PC-3 (cell line): ENCODE data around the gene ACVR1. TPM values are rescaled to one million over a fixed set of nuclear protein-coding genes. Genes with fewer than 3 reads are reported as not detected.

Source experiments
- ATAC-seq: fragments of 200-7000 bp; cut with Tn5 transposase; 2 replicates; pipeline ENCODE4 v1.9.1; 2020; ENCODE audit warnings: mild to moderate bottlenecking, moderate library complexity
- BruUV-seq: library from RNA; stranded (reverse); fragments of 400-500 nt; replicated peaks from 2 replicates; lab custom pipeline; 2021; lab: Mats Ljungman, UMichigan
- CTCF ChIA-PET: fragments of 300-600 bp; sonication (Branson Sonifier 250); formaldehyde crosslinking; loops from one replicate; lab custom pipeline; 2022; ENCODE audit warnings: antibody characterized with exemption; lab: Charles Lee
- POLR2A ChIA-PET: fragments of 300-600 bp; sonication (Branson Sonifier 250); formaldehyde crosslinking; loops from one replicate; lab custom pipeline; 2022; ENCODE audit warnings: antibody characterized with exemption; ENCODE audit not compliant: unreplicated experiment; lab: Charles Lee
- DNase-seq: peaks from one replicate; pipeline ENCODE4 v3.0.0-alpha.2; 2015
- H2AFZ ChIP-seq: fragments of 300-600 bp; sonication (generic); 2 replicates; pipeline ENCODE4 v1.6.0; 2016; ENCODE audit warnings: antibody characterized with exemption, low read length
- H3F3A ChIP-seq: fragments of 300-600 bp; sonication (generic); one replicate; pipeline ENCODE4 v1.6.0; 2017; ENCODE audit warnings: antibody characterized with exemption, low read length, control low read depth, mild to moderate bottlenecking; ENCODE audit not compliant: unreplicated experiment
- H3K27ac ChIP-seq: fragments of 300-600 bp; sonication (generic); 2 replicates; pipeline ENCODE4 v1.5.1; 2016; ENCODE audit warnings: mild to moderate bottlenecking, low read length
- H3K27me3 ChIP-seq: fragments of 300-600 bp; sonication (generic); 2 replicates; pipeline ENCODE4 v1.6.1; 2016; ENCODE audit warnings: low read length, mixed read lengths
- H3K36me3 ChIP-seq: fragments of 300-600 bp; sonication (generic); 2 replicates; pipeline ENCODE4 v1.6.1; 2016; ENCODE audit warnings: low read depth, mixed run types, low read length, mixed read lengths
- H3K4me1 ChIP-seq: fragments of 300-600 bp; sonication (generic); 2 replicates; pipeline ENCODE4 v1.5.1; 2016; ENCODE audit warnings: low read length; ENCODE audit not compliant: insufficient read depth
- H3K4me2 ChIP-seq: fragments of 300-600 bp; sonication (generic); 2 replicates; pipeline ENCODE4 v1.6.0; 2016; ENCODE audit warnings: low read length
- H3K4me3 ChIP-seq: fragments of 300-600 bp; sonication (generic); 2 replicates; pipeline ENCODE4 v1.5.1; 2016; ENCODE audit warnings: mild to moderate bottlenecking, low read length, mixed read lengths
- H3K79me2 ChIP-seq: fragments of 300-600 bp; sonication (generic); 2 replicates; pipeline ENCODE4 v1.6.1; 2017; ENCODE audit warnings: low read length, mixed read lengths
- H3K9ac ChIP-seq: fragments of 300-600 bp; sonication (generic); 2 replicates; pipeline ENCODE4 v1.6.0; 2016; ENCODE audit warnings: mild to moderate bottlenecking, low read length
- H3K9me2 ChIP-seq: fragments of 300-600 bp; sonication (generic); replicated peaks from 2 replicates; pipeline ENCODE4 v1.6.1; 2016; ENCODE audit warnings: mixed run types, low read length, mixed read lengths
- H3K9me3 ChIP-seq: fragments of 300-600 bp; sonication (generic); 2 replicates; pipeline ENCODE4 v1.6.1; 2016; ENCODE audit warnings: low read length, mixed read lengths
- H4K20me1 ChIP-seq: fragments of 300-600 bp; sonication (generic); 2 replicates; pipeline ENCODE4 v1.6.1; 2016; ENCODE audit warnings: low read length, mixed read lengths
- EZH2 ChIP-seq: fragments of 300-600 bp; sonication (generic); IDR thresholded peaks from one replicate; pipeline ENCODE4 v1.6.1; 2017; ENCODE audit warnings: antibody characterized with exemption, mild to moderate bottlenecking, low read length; ENCODE audit not compliant: unreplicated experiment
- EZH2phosphoT487 ChIP-seq: fragments of 300-600 bp; sonication (generic); IDR thresholded peaks from 2 replicates; pipeline ENCODE4 v1.6.1; 2018; ENCODE audit warnings: mild to moderate bottlenecking, antibody characterized with exemption, low read length, borderline replicate concordance
- intact Hi-C: fragments of 100-400 bp; cut with micrococcal nuclease; formaldehyde crosslinking; loops from 2 replicates; pipeline ENCODE4 v1.9.0; 2023
- total RNA-seq: library from RNA; depleted of rRNA; stranded (reverse); fragments of >200 nt; gene quantifications from 2 replicates; pipeline ENCODE4 v1.2.3, GENCODE V29; 2014
- TF ChIP-seq, protein P1 (sequence below): fragments of 300-600 bp; sonication (generic); conservative IDR thresholded peaks from 2 replicates; pipeline ENCODE4 v1.5.1; 2017; ENCODE audit warnings: antibody characterized with exemption, low read depth, mild to moderate bottlenecking, low read length

The ACVR1 gene
- total RNA-seq, 1 experiment from 2014 or later: 6.7 TPM

GRCh38 chr2:157751462-157752058, 124.6 kb downstream of the ACVR1 start:
- TF ChIP-seq EZH2 (no peak), EZH2phosphoT487 (no peak)
- TF ChIP-seq, protein P1, sequence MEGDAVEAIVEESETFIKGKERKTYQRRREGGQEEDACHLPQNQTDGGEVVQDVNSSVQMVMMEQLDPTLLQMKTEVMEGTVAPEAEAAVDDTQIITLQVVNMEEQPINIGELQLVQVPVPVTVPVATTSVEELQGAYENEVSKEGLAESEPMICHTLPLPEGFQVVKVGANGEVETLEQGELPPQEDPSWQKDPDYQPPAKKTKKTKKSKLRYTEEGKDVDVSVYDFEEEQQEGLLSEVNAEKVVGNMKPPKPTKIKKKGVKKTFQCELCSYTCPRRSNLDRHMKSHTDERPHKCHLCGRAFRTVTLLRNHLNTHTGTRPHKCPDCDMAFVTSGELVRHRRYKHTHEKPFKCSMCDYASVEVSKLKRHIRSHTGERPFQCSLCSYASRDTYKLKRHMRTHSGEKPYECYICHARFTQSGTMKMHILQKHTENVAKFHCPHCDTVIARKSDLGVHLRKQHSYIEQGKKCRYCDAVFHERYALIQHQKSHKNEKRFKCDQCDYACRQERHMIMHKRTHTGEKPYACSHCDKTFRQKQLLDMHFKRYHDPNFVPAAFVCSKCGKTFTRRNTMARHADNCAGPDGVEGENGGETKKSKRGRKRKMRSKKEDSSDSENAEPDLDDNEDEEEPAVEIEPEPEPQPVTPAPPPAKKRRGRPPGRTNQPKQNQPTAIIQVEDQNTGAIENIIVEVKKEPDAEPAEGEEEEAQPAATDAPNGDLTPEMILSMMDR: peak; percentile 53
- Histone ChIP-seq H3K4me2 (no peak overlapping the region), H3K36me3 (peaks cover 7% of the 10 kb centered on the region; the same call in 1 of the 2 replicates), H2AFZ (no peak overlapping the region), H3K4me1 (no peaks in the 10 kb centered on the region), H3K4me3 (no peak overlapping the region), H3K79me2 (no peaks in the 10 kb centered on the region), H3K9me3 (no peaks in the 10 kb centered on the region), H3K27ac (no peak overlapping the region), H3K9me2 (no peaks in the 10 kb centered on the region), H4K20me1 (no peaks in the 10 kb centered on the region), H3K27me3 (no peaks in the 10 kb centered on the region), H3F3A (no peaks in the 10 kb centered on the region), H3K9ac (no peak overlapping the region)
- peak; percentile 29 for DNase-seq
- intact Hi-C loops: no loop called here
- BruUV-seq: no TSS peak
- ChIA-PET POLR2A (no interaction called here), CTCF (no interaction called here)
- ATAC-seq: no peak

- DNase-seq (no peak), ATAC-seq (no peak)
- no TSS peak for BruUV-seq
- H4K20me1 ChIP-seq: no peaks in the 10 kb centered on the region
- no peak overlapping the region for H3K4me3 ChIP-seq
- no peak overlapping the region for H3K4me2 ChIP-seq
- no peaks in the 10 kb centered on the region for H3K27me3 ChIP-seq
- POLR2A ChIA-PET: no interaction called here
- TF ChIP-seq EZH2phosphoT487: no peak
- intact Hi-C loops: no loop called here
- no peak overlapping the region for H3K27ac ChIP-seq
- no peaks in the 10 kb centered on the region for H3K4me1 ChIP-seq
- no peaks in the 10 kb centered on the region for H3K79me2 ChIP-seq
- no peaks in the 10 kb centered on the region for H3F3A ChIP-seq
- no peak overlapping the region for H2AFZ ChIP-seq
- H3K9me3 ChIP-seq: no peaks in the 10 kb centered on the region
- H3K9ac ChIP-seq: no peak overlapping the region
- H3K36me3 ChIP-seq: no peaks in the 10 kb centered on the region
- no peaks in the 10 kb centered on the region for H3K9me2 ChIP-seq
- CTCF ChIA-PET: no interaction called here
Observed at GRCh38 chr2:157749684-157750083, 126.4 kb downstream of the ACVR1 start.

DNA sequence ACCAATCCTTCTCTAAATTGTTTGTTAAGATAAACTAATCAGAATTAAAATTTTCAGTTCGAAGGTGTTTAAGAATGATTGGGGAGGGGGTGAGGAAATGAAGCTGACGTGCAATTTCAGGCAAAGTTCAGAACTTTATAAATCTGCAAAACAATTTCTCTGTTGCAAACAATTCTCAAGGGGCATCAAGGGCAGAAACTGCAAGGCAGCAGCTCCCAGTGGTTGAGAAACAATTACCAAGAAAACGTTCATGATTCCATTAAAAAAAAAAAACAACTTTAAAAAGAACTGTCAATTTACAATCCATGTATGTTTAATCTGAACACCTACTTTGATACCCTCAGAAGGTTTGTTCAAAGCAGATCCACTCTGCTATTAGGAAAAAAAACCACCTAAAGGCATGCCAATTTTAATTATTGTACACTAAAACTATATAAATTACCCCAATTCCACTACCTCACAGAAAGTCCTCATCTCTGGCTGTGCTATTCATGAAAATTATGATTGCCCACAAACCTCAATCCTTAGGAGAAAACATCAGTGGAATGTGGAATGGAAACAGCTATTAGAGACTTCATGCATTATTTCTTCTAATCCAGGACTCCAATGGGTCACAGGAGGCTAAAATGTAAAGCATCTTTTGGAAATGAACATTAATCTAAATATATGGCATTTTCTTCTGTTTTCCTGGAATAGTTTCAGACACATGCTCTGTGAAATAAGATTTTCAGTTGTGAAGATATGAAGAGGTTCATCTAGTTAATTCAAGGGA, 127.6 kb downstream of the ACVR1 start:
- no peak overlapping the region for H3K4me2 ChIP-seq
- ChIA-PET CTCF (no interaction called here), POLR2A (no interaction called here)
- no peak overlapping the region for H3K4me3 ChIP-seq
- DNase-seq (no peak), ATAC-seq (no peak)
- no peaks in the 10 kb centered on the region for H3K36me3 ChIP-seq
- H2AFZ ChIP-seq: no peak overlapping the region
- no peaks in the 10 kb centered on the region for H3K9me2 ChIP-seq
- intact Hi-C loops: no loop called here
- no peak for TF ChIP-seq EZH2phosphoT487
- TF ChIP-seq, protein P1: no peak
- no peak for TF ChIP-seq EZH2
- BruUV-seq: no TSS peak
- no peaks in the 10 kb centered on the region for H4K20me1 ChIP-seq
- H3K79me2 ChIP-seq: no peaks in the 10 kb centered on the region
- no peaks in the 10 kb centered on the region for H3F3A ChIP-seq
- H3K4me1 ChIP-seq: no peaks in the 10 kb centered on the region
- H3K27ac ChIP-seq: no peak overlapping the region
- H3K27me3 ChIP-seq: no peaks in the 10 kb centered on the region
- H3K9me3 ChIP-seq: no peaks in the 10 kb centered on the region
- H3K9ac ChIP-seq: no peak overlapping the region
